Hindlimb muscle (tissue), 1 donor: Measurements from ENCODE around the gene TCAIM. TPM values are rescaled to one million over a fixed set of nuclear protein-coding genes. Genes with fewer than 3 reads are reported as not detected.

Experiments
- DNase-seq: peaks from one replicate; pipeline ENCODE4 v3.0.0-alpha.2; 2013
- polyA plus RNA-seq: library from polyadenylated mRNA; unstranded; fragments of 120-200 nt; gene quantifications from one replicate; pipeline ENCODE4 v1.2.1, GENCODE V29; 2013; ENCODE audit not compliant: insufficient read length

TCAIM gene
- polyA plus RNA-seq, 1 donor = 25.5 TPM

GRCh38 chr3:44445786-44446185, 107.2 kb downstream of the TCAIM start:
- no peak for DNase-seq

DNA sequence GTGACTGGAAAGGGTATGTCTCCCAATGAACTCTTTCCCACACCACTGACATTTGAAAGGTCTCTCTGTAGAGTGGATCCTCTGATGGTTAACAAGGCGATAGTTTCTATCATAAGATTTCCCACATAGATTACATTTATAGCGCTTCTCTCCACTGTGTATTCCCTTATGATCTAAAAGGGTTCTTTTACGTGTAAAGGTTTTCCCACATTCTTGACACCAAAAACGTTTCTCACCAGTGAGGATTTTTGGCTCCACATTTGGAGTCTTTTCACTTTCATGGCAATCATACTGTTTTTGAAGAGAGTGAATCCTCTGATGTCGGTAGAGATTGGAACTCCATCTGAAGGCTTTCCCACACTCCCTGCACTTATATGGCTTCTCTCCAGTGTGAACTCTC, 108.4 kb downstream of the TCAIM start:
- DNase-seq = no peak

GRCh38 chr3:44451441-44451840, 112.9 kb downstream of the TCAIM start:
- DNase-seq = no peak

DNA sequence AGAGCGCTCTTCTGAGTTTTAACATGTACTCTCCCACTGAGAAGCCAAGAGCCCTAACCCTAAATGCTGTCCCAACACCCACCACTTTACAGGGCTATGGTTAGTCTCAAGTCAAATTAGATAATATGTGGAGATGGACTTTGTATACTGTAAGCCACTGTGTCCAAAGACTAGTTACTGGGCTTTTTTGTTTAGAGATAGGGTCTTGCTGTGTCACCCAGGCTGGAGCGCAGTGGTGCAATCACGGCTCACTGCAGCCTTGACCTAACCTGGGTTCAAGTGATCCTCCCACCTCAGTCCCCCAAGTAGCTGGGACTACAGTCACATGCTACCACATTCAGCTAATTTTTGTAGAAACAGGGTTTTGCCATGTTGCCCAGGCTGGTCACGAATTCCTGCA, 115.7 kb downstream of the TCAIM start:
- DNase-seq = no peak

DNA sequence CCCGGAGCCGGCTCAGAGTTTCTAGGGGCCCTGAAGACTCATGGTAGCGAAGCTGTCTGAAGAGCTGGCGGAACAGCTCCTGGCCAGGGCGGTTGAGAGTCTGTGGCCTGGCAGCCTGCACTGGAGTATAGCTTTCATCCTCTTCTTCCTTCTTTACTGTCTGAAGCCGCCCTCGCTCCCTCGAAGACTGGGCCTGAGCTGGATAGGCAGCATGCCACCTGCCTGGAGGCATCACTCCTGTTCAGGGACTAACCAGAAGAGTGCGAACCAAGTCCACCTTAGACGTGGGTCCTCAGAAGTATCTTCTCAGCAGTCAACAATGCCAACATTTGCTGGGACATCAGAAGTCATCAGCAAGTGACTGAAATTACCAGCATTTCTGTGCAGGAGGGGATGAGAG, 116.8 kb downstream of the TCAIM start:
- no peak for DNase-seq

Other genes with a start within 250 kb of the TCAIM start
- not detected for gene TOPAZ1, start 96.9 kb upstream of the TCAIM start, polyA plus RNA-seq
- 19.4 TPM for gene ZNF445, start 138.9 kb downstream of the TCAIM start, polyA plus RNA-seq
- gene ZKSCAN7, start 216.4 kb downstream of the TCAIM start, polyA plus RNA-seq = 7.3 TPM
- gene ZNF660, start 246.2 kb downstream of the TCAIM start, polyA plus RNA-seq = 5.7 TPM